ENCODE data around the gene DNAJB13.

DNAJB13 gene

GRCh38 chr11:73956876-73957653 is 6.2 kb downstream of the DNAJB13 start:
- no peak for DNase-seq

DNA sequence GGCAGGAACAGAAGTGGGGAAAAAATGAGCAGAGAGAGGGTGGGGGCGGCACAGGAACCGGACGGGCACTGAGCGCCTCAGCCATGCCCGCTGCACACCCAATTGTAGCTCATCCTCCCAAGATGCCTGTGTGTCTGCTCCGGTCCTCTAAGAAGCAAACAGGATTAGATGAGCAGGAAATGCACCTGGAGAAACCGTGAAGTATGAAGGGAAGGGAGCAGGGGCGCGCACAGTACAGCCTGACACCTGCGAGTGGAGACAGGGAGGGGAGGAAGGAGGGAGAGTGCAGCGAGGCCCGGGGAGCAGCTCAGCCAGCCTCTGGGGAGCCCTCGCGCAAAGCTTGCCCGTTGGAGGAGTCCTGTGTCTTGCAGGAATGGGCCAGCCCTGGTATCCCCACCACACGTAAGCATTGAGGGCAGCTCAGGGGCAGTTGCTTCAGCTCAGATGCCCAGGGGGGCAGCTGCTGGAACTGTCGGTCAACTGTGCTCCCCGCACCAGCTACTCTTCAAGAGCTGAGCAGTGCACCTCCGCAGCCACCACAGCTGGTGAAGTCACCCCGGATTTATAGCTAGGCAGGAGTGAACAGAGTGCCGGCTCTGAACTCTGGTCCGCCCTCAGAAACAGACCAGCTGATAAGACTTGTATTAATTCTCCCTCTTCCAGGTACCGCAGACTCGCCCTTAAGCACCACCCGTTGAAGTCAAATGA is 7.0 kb downstream of the DNAJB13 start:
- DNase-seq: no peak

GRCh38 chr11:73958521-73959141 is 7.8 kb downstream of the DNAJB13 start:
- DNase-seq: no peak

DNA sequence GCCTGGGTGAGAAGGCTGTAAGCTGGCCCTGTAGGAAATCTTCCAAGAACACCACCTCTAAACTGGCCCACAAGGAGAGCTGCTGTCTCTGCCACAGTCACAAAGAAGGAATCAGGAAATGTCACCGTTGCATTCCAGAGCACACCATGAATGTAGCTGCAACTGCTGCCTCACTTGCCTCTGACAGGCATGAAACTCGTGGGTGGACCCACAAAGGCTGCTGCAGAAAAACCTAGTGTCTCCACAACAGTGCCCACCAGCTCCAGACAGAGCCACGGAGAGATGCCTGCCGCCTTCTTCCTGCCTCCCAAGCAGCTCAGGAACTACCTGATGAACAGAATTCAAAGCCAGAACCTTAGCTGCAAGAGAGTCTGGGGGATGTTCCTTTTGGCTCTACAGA is 10.5 kb downstream of the DNAJB13 start:
- DNase-seq: no peak

DNA sequence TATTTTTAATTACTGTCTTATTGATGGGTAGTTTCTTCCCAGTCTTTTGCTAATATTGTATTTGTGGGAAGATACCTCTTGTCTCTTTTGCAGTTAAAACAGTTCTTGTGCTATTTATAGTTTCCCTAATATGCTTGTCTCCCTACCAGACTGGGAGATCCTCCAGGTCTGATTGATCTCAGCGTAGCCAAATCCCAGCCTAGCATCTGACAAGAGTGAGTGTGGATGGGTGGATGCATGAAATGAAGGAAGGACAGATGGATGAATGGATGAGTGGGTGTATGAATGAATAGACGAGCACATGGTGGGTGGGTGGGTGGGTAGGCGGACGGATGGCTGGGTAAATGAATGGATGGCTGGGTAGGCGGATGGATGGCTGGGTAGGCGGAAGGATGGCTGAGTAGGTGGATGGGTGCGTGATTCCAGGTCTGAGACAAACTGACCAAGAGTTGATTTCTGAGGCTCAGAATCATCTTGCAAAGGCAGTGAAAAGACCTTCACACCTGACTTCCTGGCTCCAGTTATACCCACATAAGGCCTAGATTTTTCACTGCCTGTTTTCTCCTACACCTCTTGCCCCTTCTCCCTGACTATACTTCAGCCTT is 11.4 kb downstream of the DNAJB13 start:
- DNase-seq: no peak

GRCh38 chr11:73963861-73964260 is 13.0 kb downstream of the DNAJB13 start:
- DNase-seq: no peak

GRCh38 chr11:73965076-73965763 is 14.4 kb downstream of the DNAJB13 start:
- DNase-seq: no peak

- DNase-seq: no peak
These were observed 14.9 kb downstream of the DNAJB13 start for GRCh38 chr11:73965764-73966121.

GRCh38 chr11:73968356-73968966 is 17.6 kb downstream of the DNAJB13 start:
- DNase-seq: no peak

DNA sequence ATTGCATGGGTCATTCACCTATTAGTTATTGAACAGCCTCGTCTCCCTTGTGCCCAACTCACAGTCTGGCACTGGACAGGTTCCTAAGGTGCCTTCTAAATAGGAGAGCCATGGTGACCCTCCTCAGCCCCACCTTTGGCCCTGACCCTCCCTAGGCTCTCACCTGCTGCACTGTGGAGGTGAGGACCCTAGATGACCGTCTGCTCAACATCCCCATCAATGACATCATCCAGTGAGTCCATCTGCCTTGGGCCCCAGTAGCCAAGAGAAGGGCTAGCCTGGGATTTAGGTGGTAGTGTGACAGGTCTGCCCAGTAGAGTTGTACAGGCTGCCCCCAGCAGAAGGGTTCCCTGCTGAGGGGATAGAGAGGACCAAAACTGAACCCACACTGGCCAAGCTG is 18.3 kb downstream of the DNAJB13 start:
- DNase-seq: no peak

DNA sequence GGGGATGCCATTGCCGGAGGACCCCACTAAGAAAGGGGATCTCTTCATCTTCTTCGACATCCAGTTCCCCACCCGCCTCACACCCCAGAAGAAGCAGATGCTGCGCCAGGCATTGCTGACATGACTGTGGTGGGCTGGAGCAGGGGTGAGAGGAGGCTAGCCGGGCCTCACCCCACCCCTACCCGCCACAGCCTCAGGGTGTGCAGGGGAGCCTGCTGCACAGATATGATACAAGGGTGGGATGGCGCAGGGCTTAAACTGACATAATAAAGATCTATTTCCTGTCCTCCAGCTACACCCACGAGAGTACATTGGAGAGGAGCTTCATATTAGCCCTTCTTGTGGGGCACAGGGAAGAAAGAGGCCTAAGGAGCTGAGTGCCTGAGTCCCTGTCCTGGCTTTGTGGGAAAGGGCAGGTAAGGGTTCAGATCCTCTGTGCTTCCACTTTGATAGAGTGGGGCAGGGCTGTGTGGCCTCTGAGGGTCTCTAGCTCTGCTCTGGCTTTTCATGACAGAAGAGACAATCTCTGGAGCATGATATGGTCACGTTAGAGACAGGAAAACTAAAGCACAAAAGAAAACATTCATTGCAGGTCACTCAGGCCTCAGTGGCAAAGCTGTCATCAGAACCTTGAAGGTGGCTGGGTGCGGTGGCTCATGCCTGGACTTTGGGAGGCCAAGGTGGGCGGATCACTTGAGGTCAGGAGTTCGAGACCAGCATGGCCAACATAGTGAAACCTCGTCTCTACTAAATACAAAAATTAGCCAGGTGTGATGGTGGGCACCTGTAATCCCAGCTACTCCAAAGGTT is 19.4 kb downstream of the DNAJB13 start:
- DNase-seq: no peak

GRCh38 chr11:73971175-73971719 is 20.4 kb downstream of the DNAJB13 start:
- no peak for DNase-seq

GRCh38 chr11:73972187-73972586 is 21.4 kb downstream of the DNAJB13 start:
- no peak for DNase-seq

- DNase-seq: no peak
These were observed 22.0 kb downstream of the DNAJB13 start for GRCh38 chr11:73972620-73973449.

GRCh38 chr11:73974604-73975478 is 24.0 kb downstream of the DNAJB13 start:
- DNase-seq: no peak

DNA sequence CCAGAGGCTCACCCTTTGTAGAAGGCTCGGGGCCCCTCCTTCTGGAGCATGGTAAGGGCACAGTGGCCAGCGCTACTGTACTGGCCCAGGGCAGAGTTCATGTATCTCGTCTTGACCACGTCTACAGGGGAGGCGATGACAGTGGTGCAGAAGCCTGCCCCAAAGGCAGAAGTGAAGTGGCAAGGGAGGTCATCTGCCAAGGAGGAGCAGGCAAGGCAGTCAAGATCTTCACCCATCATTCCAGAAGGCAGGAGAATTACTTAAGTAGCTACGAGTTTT is 24.6 kb downstream of the DNAJB13 start:
- DNase-seq: no peak

GRCh38 chr11:73976451-73977151 is 25.8 kb downstream of the DNAJB13 start:
- no peak for DNase-seq

DNA sequence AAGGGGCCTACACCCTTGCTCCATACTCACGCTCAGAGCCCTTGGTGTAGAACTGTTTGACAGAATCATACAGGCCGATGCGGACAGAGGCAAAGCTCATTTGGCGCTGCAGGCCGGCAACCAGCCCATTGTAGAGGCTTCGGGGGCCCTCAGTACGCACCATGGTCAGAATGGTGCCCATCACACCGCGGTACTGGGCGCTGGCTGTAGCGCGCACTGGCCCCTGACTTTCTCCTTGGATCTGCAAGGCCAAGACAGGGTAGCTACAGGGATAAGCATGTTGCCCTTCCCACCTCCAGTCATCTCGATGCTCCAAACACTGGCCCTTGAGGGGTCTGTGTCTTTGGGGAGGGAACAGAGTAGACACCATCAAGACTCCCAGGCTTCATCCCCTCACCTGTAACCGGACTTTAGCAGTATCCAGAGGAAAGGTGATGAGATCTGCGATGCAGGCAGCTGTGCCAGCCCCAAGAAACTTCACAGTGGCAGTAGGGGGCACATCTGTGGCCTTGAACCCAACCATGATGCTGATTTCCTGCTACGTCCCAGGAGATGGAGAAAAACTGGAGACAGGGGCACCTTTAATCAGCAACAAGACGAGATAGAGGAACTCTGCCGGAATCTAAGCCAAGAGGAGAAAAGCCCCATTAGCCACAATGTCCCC is 27.2 kb downstream of the DNAJB13 start:
- no peak for DNase-seq

Measured in DMS153 (cell line).